Measurements from ENCODE around the gene ARHGAP32. TPM values are rescaled to one million over a fixed set of nuclear protein-coding genes. Genes with fewer than 3 reads are reported as not detected.

ARHGAP32 gene
- total and polyA plus RNA-seq, 11 donors, result 2.1 to 9.5 (median 4.8) TPM

DNA sequence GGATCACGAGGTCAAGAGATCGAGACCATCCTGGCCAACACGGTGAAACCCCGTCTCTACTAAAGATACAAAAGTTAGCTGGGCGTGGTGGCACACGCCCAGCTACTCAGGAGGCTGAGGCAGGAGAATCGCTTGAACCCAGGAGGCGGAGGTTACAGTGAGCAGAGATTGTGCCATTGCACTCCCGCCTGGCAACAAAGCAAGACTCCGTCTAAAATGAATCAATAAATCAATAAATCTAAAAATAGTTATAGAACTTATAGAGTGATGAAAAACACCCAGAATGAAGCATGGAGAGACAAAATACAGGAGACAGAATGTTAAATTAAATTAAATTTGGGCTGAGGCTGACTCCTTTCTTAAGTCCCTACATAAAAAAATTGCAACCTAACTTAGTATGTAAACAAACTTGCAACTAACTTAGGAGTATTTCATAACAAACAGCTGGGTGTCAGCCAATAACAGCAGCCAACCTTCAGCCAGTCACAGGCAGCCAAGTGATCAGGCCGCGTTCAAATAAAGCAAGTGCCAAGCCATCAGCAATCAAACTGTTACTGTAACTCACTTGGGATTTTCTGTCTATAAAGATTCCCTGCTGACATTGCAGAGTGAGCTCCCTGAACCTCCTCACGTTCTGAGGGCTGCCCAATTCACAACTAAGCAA is 242.2 kb downstream of the ARHGAP32 start:
- no peak for ATAC-seq
- Histone ChIP-seq H3K4me1 (no peaks in the 10 kb centered on the region), H3K27me3 (peaks cover 0 to 5% (median 0%) of the 10 kb centered on the region in 9 donors), H3K9me3 (no peaks in the 10 kb centered on the region), H3K27ac (no peak overlapping the region), H3K4me3 (no peak overlapping the region), H3K36me3 (no peaks in the 10 kb centered on the region)
- intact Hi-C loops (cut with DNase I), result loop anchor here in 6 of 10 donors (2.0 to 10.0 kb wide), 8 partner anchors 59 to 915 kb away; partner anchors contain the start of gene KCNJ5 (in 1 of the 6)
- DNase-seq, result no peak
- TF ChIP-seq, protein P1, sequence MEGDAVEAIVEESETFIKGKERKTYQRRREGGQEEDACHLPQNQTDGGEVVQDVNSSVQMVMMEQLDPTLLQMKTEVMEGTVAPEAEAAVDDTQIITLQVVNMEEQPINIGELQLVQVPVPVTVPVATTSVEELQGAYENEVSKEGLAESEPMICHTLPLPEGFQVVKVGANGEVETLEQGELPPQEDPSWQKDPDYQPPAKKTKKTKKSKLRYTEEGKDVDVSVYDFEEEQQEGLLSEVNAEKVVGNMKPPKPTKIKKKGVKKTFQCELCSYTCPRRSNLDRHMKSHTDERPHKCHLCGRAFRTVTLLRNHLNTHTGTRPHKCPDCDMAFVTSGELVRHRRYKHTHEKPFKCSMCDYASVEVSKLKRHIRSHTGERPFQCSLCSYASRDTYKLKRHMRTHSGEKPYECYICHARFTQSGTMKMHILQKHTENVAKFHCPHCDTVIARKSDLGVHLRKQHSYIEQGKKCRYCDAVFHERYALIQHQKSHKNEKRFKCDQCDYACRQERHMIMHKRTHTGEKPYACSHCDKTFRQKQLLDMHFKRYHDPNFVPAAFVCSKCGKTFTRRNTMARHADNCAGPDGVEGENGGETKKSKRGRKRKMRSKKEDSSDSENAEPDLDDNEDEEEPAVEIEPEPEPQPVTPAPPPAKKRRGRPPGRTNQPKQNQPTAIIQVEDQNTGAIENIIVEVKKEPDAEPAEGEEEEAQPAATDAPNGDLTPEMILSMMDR (IDR thresholded peaks at IDR 0.05), result no peak
- TF ChIP-seq POLR2A (IDR thresholded peaks at IDR 0.05), result no peak
- WGBS, 4 donors, result 70 to 78% (median 76%) methylated on average over 13 of the region's 13 CpGs

GRCh38 chr11:128948583-128948982 is 243.5 kb downstream of the ARHGAP32 start:
- no peak overlapping the region for H3K27ac ChIP-seq
- H3K4me3 ChIP-seq, result no peak overlapping the region
- 45 to 62% (median 48%) methylated on average over 3 of the region's 3 CpGs for WGBS, 4 donors
- DNase-seq (no peak), ATAC-seq (peak in 3 of 4 donors; percentile 63 to 68 (median 63))
- H3K36me3 ChIP-seq, result no peaks in the 10 kb centered on the region
- TF ChIP-seq, protein P1 (IDR thresholded peaks at IDR 0.05), result peak in 10 of 12 donors; percentile 9 to 40 (median 28)
- TF ChIP-seq POLR2A (IDR thresholded peaks at IDR 0.05), result no peak
- H3K27me3 ChIP-seq, result no peaks in the 10 kb centered on the region
- H3K9me3 ChIP-seq, result no peaks in the 10 kb centered on the region
- intact Hi-C loops (cut with DNase I), result loop anchor here in 2 of 10 donors (2.0 kb wide), 2 partner anchors 58 to 64 kb away; partner anchors contain the start of gene KCNJ5 (in 1 of the 2)
- no peaks in the 10 kb centered on the region for H3K4me1 ChIP-seq

DNA sequence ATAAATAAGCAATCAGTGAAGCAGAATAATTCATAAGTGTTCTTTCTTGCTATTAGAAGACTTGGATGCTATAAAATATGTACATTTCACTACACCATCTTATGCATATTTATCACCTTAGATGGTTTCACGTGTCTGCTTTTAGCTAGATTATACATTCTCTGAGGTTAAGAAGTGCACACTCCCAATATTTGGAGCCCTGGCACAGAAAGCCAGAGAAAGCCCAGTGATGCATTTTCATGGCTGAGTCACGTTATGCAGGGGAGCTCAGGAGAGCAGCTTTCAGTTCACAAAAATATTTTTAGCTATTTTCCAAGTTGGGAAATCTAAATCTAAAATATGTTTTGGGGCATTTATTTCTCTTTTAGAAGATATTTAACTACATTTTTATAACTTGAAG is 244.4 kb downstream of the ARHGAP32 start:
- no peaks in the 10 kb centered on the region for H3K4me1 ChIP-seq
- no peak overlapping the region for H3K27ac ChIP-seq
- TF ChIP-seq, protein P1 (IDR thresholded peaks at IDR 0.05), result no peak
- no peak for TF ChIP-seq POLR2A (IDR thresholded peaks at IDR 0.05)
- 86 to 94% (median 90%) methylated on average over 2 of the region's 2 CpGs for WGBS, 4 donors
- H3K9me3 ChIP-seq, result no peaks in the 10 kb centered on the region
- ATAC-seq (no peak), DNase-seq (no peak)
- intact Hi-C loops (cut with DNase I), result loop anchor here in 2 of 10 donors (2.0 kb wide), 2 partner anchors 57 to 63 kb away; partner anchors contain the start of gene KCNJ5 (in 1 of the 2)
- no peak overlapping the region for H3K4me3 ChIP-seq
- H3K27me3 ChIP-seq, result no peaks in the 10 kb centered on the region
- no peaks in the 10 kb centered on the region for H3K36me3 ChIP-seq

DNA sequence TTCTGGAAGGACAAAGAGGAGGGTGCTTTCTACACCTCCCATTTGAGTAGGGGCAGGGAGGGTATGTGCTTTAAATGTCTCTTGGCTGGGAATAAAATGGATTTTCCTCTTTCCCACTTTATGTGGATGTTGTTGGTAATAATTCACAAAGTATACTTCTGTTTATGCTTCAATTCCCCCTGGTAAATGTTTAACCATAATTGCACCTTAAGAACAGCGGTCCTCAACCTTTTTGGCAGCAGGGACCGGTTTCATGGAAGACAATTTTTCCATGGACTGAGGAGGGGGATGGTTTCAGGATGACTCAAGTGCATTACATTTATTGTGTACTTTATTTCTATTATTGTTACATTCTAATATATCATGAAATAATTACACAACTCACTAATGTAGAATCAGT is 245.5 kb downstream of the ARHGAP32 start:
- no peaks in the 10 kb centered on the region for H3K4me1 ChIP-seq
- no peaks in the 10 kb centered on the region for H3K36me3 ChIP-seq
- intact Hi-C loops (cut with DNase I), result no loop called here
- DNase-seq (no peak), ATAC-seq (no peak)
- no peaks in the 10 kb centered on the region for H3K9me3 ChIP-seq
- no peak overlapping the region for H3K4me3 ChIP-seq
- no peaks in the 10 kb centered on the region for H3K27me3 ChIP-seq
- WGBS, 4 donors, result 97 to 100% (median 99%) methylated on average over 2 of the region's 2 CpGs
- TF ChIP-seq POLR2A (IDR thresholded peaks at IDR 0.05), result no peak
- TF ChIP-seq, protein P1 (IDR thresholded peaks at IDR 0.05), result no peak
- no peak overlapping the region for H3K27ac ChIP-seq

Measured in heart left ventricle (tissue), 16 donors.